Measurements from ENCODE around the gene PTMS. TPM values are rescaled to one million over a fixed set of nuclear protein-coding genes. Genes with fewer than 3 reads are reported as not detected.

The PTMS gene
- polyA plus RNA-seq, 4 donors: 34.0 to 204 (median 122) TPM

GRCh38 chr12:6770600-6770999 lies 4.4 kb downstream of the PTMS start:
- FAIRE-seq (no peak), DNase-seq (no peak)
- Histone ChIP-seq H3K4me3 (ENCODE audit: low read depth in 1 of 3, low read length in 3 of 3) (no peak overlapping the region), H3K36me3 (ENCODE audit: control insufficient read depth in 3 of 3, insufficient read depth in 2 of 3, low read depth in 1 of 3, low read length in 3 of 3) (peaks cover 0 to 45% (median 2%) of the 10 kb centered on the region in 3 donors), H3K27ac (ENCODE audit: low read depth in 1 of 3, low read length in 2 of 3) (peak overlapping the region in 1 of 3 donors; percentile 7), H3K27me3 (ENCODE audit: control insufficient read depth in 3 of 3, insufficient read depth in 3 of 3, low read length in 3 of 3) (peaks cover 0 to 18% (median 3%) of the 10 kb centered on the region in 3 donors), H3K9me3 (ENCODE audit: control insufficient read depth in 2 of 2, insufficient read depth in 1 of 2, low read depth in 1 of 2, low read length in 1 of 2) (no peaks in the 10 kb centered on the region), H3K4me1 (ENCODE audit: control insufficient read depth in 3 of 3, insufficient read depth in 2 of 3, low read depth in 1 of 3, low read length in 2 of 3) (peaks cover 0 to 29% (median 5%) of the 10 kb centered on the region in 3 donors)
- 89 to 94% (median 92%) methylated on average over 10 of the region's 10 CpGs for WGBS, 3 donors

- Histone ChIP-seq H3K36me3 (ENCODE audit: control insufficient read depth in 3 of 3, insufficient read depth in 2 of 3, low read depth in 1 of 3, low read length in 3 of 3) (peaks cover 0 to 45% (median 2%) of the 10 kb centered on the region in 3 donors), H3K4me1 (ENCODE audit: control insufficient read depth in 3 of 3, insufficient read depth in 2 of 3, low read depth in 1 of 3, low read length in 2 of 3) (peaks cover 0 to 30% (median 5%) of the 10 kb centered on the region in 3 donors), H3K4me3 (ENCODE audit: low read depth in 1 of 3, low read length in 3 of 3) (no peak overlapping the region), H3K27me3 (ENCODE audit: control insufficient read depth in 3 of 3, insufficient read depth in 3 of 3, low read length in 3 of 3) (peaks cover 0 to 18% (median 3%) of the 10 kb centered on the region in 3 donors), H3K9me3 (ENCODE audit: control insufficient read depth in 2 of 2, insufficient read depth in 1 of 2, low read depth in 1 of 2, low read length in 1 of 2) (no peaks in the 10 kb centered on the region), H3K27ac (ENCODE audit: low read depth in 1 of 3, low read length in 2 of 3) (peak overlapping the region in 1 of 3 donors; percentile 7)
- FAIRE-seq: no peak
- DNase-seq: no peak
- WGBS, 3 donors: 86 to 95% (median 94%) methylated on average over 4 of the region's 4 CpGs
Observed at GRCh38 chr12:6771091-6771495, 4.9 kb downstream of the PTMS start.

- DNase-seq (no peak), FAIRE-seq (no peak)
- peaks cover 0 to 45% (median 2%) of the 10 kb centered on the region in 3 donors for H3K36me3 ChIP-seq (ENCODE audit: control insufficient read depth in 3 of 3, insufficient read depth in 2 of 3, low read depth in 1 of 3, low read length in 3 of 3)
- H3K27me3 ChIP-seq (ENCODE audit: control insufficient read depth in 3 of 3, insufficient read depth in 3 of 3, low read length in 3 of 3): peaks cover 0 to 18% (median 3%) of the 10 kb centered on the region in 3 donors
- 72 to 77% (median 76%) methylated on average over 11 to 12 of the region's 12 CpGs for WGBS, 3 donors
- H3K4me3 ChIP-seq (ENCODE audit: low read depth in 1 of 3, low read length in 3 of 3): no peak overlapping the region
- peak overlapping the region in 1 of 3 donors; percentile 28 for H3K27ac ChIP-seq (ENCODE audit: low read depth in 1 of 3, low read length in 2 of 3)
- peaks cover 0 to 32% (median 5%) of the 10 kb centered on the region in 3 donors for H3K4me1 ChIP-seq (ENCODE audit: control insufficient read depth in 3 of 3, insufficient read depth in 2 of 3, low read depth in 1 of 3, low read length in 2 of 3)
- H3K9me3 ChIP-seq (ENCODE audit: control insufficient read depth in 2 of 2, insufficient read depth in 1 of 2, low read depth in 1 of 2, low read length in 1 of 2): no peaks in the 10 kb centered on the region
Observed at GRCh38 chr12:6771509-6772330, 5.6 kb downstream of the PTMS start.

GRCh38 chr12:6772331-6772695 lies 6.2 kb downstream of the PTMS start, which contains the start of gene LAG3:
Gene LAG3 (plus strand): TSS chr12:6772520. CDS start chr12:6772853, 333 bp downstream.
- Histone ChIP-seq H3K4me1 (ENCODE audit: control insufficient read depth in 3 of 3, insufficient read depth in 2 of 3, low read depth in 1 of 3, low read length in 2 of 3) (peaks cover 0 to 30% (median 5%) of the 10 kb centered on the region in 3 donors), H3K27ac (ENCODE audit: low read depth in 1 of 3, low read length in 2 of 3) (peak within 1 kb of the TSS in 2 of 3 donors; percentile 17 to 28)

GRCh38 chr12:6772726-6773589 lies 6.8 kb downstream of the PTMS start:
- Histone ChIP-seq H3K27ac (ENCODE audit: low read depth in 1 of 3, low read length in 2 of 3) (peak overlapping the region in 2 of 3 donors; percentile 3 to 17), H3K27me3 (ENCODE audit: control insufficient read depth in 3 of 3, insufficient read depth in 3 of 3, low read length in 3 of 3) (peaks cover 0 to 24% (median 3%) of the 10 kb centered on the region in 3 donors), H3K9me3 (ENCODE audit: control insufficient read depth in 2 of 2, insufficient read depth in 1 of 2, low read depth in 1 of 2, low read length in 1 of 2) (no peaks in the 10 kb centered on the region), H3K4me3 (ENCODE audit: low read depth in 1 of 3, low read length in 3 of 3) (peak overlapping the region in 1 of 3 donors; percentile 46), H3K4me1 (ENCODE audit: control insufficient read depth in 3 of 3, insufficient read depth in 2 of 3, low read depth in 1 of 3, low read length in 2 of 3) (peaks cover 0 to 23% (median 3%) of the 10 kb centered on the region in 3 donors), H3K36me3 (ENCODE audit: control insufficient read depth in 3 of 3, insufficient read depth in 2 of 3, low read depth in 1 of 3, low read length in 3 of 3) (peaks cover 0 to 48% (median 2%) of the 10 kb centered on the region in 3 donors)
- DNase-seq (no peak), FAIRE-seq (no peak)
- whole genome bisulfite sequencing, 3 donors: 58 to 68% (median 62%) methylated on average over 21 of the region's 21 CpGs

More at GRCh38 chr12:6772331-6772695, 6.2 kb downstream of the PTMS start, which contains the start of gene LAG3:
- Histone ChIP-seq H3K27me3 (ENCODE audit: control insufficient read depth in 3 of 3, insufficient read depth in 3 of 3, low read length in 3 of 3) (peaks cover 0 to 18% (median 3%) of the 10 kb centered on the region in 3 donors), H3K9me3 (ENCODE audit: control insufficient read depth in 2 of 2, insufficient read depth in 1 of 2, low read depth in 1 of 2, low read length in 1 of 2) (no peaks in the 10 kb centered on the region), H3K36me3 (ENCODE audit: control insufficient read depth in 3 of 3, insufficient read depth in 2 of 3, low read depth in 1 of 3, low read length in 3 of 3) (peaks cover 0 to 46% (median 2%) of the 10 kb centered on the region in 3 donors), H3K4me3 (ENCODE audit: low read depth in 1 of 3, low read length in 3 of 3) (peak within 1 kb of the TSS in 1 of 3 donors; percentile 46)
- no peak for DNase-seq
- FAIRE-seq: no peak
- 49 to 81% (median 80%) methylated on average over 5 to 15 of the region's 15 CpGs for WGBS, 3 donors

GRCh38 chr12:6773590-6774351 lies 7.6 kb downstream of the PTMS start:
- no peaks in the 10 kb centered on the region for H3K9me3 ChIP-seq (ENCODE audit: control insufficient read depth in 2 of 2, insufficient read depth in 1 of 2, low read depth in 1 of 2, low read length in 1 of 2)
- peaks cover 0 to 22% (median 0%) of the 10 kb centered on the region in 3 donors for H3K4me1 ChIP-seq (ENCODE audit: control insufficient read depth in 3 of 3, insufficient read depth in 2 of 3, low read depth in 1 of 3, low read length in 2 of 3)
- peaks cover 0 to 42% (median 2%) of the 10 kb centered on the region in 3 donors for H3K36me3 ChIP-seq (ENCODE audit: control insufficient read depth in 3 of 3, insufficient read depth in 2 of 3, low read depth in 1 of 3, low read length in 3 of 3)
- peaks cover 0 to 24% (median 3%) of the 10 kb centered on the region in 3 donors for H3K27me3 ChIP-seq (ENCODE audit: control insufficient read depth in 3 of 3, insufficient read depth in 3 of 3, low read length in 3 of 3)
- peak overlapping the region in 1 of 3 donors; percentile 46 for H3K4me3 ChIP-seq (ENCODE audit: low read depth in 1 of 3, low read length in 3 of 3)
- 16 to 20% (median 18%) methylated on average over 42 to 60 of the region's 60 CpGs for whole genome bisulfite sequencing, 3 donors
- FAIRE-seq (no peak), DNase-seq (peak in 1 of 2 donors; percentile 32)
- peak overlapping the region in 2 of 3 donors; percentile 15 to 38 for H3K27ac ChIP-seq (ENCODE audit: low read depth in 1 of 3, low read length in 2 of 3)

- Histone ChIP-seq H3K27me3 (ENCODE audit: control insufficient read depth in 3 of 3, insufficient read depth in 3 of 3, low read length in 3 of 3) (peaks cover 0 to 24% (median 3%) of the 10 kb centered on the region in 3 donors), H3K4me3 (ENCODE audit: low read depth in 1 of 3, low read length in 3 of 3) (peak overlapping the region in 1 of 3 donors; percentile 46), H3K36me3 (ENCODE audit: control insufficient read depth in 3 of 3, insufficient read depth in 2 of 3, low read depth in 1 of 3, low read length in 3 of 3) (peaks cover 0 to 36% (median 2%) of the 10 kb centered on the region in 3 donors), H3K9me3 (ENCODE audit: control insufficient read depth in 2 of 2, insufficient read depth in 1 of 2, low read depth in 1 of 2, low read length in 1 of 2) (no peaks in the 10 kb centered on the region), H3K27ac (ENCODE audit: low read depth in 1 of 3, low read length in 2 of 3) (peak overlapping the region in 2 of 3 donors; percentile 15 to 38), H3K4me1 (ENCODE audit: control insufficient read depth in 3 of 3, insufficient read depth in 2 of 3, low read depth in 1 of 3, low read length in 2 of 3) (peaks cover 0 to 26% (median 0%) of the 10 kb centered on the region in 3 donors)
- no peak for FAIRE-seq
- WGBS, 3 donors: 72 to 80% (median 76%) methylated on average over 15 of the region's 15 CpGs
- peak in 1 of 2 donors; percentile 54 for DNase-seq
Observed at GRCh38 chr12:6774499-6775062, 8.4 kb downstream of the PTMS start.

Measured in small intestine (tissue), 7 donors.